NCI-H2171 (cell line): ENCODE measurements around the gene SMC6.

Source experiments
- DNase-seq: peaks from one replicate; lab custom pipeline; 2025; lab: John Stamatoyannopoulos, UW

The SMC6 gene

DNA sequence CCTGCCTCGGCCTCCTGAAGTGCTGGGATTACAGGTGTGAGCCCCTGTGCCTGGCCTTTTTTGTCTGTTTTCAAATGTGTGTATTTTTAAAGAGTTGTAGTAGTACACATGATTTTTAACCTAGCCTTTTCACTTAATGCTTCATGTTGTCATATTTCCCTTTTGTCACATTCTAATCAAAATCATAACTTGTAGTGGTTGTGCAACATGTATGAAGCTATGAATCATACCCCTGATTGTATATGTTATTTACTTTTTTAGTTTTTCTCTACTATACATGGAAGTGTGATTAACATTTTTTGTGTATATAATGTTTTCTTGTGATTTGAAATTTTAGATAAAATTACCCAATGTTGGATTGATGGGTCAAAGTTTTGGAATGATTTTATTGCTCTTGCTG lies 8.8 kb upstream of the SMC6 start:
- DNase-seq = no peak

DNA sequence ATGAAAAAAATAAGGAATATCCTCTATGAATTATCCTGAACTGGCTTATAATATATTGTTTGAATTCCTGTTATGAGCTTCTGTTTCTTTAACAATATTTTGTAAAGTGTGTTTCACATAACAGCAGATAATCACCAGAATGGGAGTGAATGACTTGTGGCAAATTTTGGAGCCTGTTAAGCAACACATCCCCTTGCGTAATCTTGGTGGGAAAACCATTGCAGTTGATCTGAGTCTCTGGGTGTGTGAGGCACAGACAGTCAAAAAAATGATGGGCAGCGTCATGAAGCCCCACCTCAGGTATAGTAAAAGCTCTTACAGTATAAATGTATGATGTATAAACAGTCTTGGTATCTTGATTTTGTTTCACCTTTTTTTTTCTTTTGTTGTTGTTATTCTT lies 6.2 kb upstream of the SMC6 start:
- DNase-seq = no peak

DNA sequence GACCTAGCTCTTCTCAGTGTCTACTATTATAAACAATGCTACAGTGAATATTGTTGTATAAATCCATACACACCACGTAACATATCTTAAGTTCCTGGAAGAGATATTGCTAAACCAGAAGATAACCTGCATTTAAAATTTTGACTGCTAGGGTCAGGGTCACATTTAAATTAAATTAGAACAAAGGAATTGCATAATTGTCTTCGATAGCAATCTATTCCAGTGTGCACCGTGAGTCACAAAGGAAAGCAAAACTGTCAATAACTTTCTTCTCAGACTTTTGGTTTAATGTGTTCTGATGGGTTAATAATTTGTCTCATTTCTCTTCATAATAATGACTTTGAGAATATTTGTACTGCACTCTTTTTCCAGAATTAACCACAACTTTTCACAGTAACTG lies 4.5 kb upstream of the SMC6 start:
- no peak for DNase-seq

DNA sequence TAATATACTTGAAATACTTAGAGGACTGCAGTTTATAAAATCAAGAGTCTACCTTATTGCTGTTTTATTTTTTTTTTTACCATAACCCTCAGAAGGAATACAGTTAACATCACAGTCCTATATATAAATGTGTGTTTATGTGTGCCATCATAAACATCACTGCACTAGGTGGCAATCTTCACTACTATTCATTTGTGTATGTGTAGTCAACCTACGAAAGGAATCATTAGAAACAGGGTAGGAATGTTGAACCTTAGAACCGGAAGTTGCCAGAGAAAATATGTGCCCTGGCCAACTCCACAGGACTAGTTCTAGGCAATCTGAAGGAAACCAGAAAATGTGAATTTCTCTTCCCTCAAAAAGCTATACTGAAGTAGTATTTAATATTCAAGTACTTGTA lies 3.7 kb upstream of the SMC6 start:
- no peak for DNase-seq

DNA sequence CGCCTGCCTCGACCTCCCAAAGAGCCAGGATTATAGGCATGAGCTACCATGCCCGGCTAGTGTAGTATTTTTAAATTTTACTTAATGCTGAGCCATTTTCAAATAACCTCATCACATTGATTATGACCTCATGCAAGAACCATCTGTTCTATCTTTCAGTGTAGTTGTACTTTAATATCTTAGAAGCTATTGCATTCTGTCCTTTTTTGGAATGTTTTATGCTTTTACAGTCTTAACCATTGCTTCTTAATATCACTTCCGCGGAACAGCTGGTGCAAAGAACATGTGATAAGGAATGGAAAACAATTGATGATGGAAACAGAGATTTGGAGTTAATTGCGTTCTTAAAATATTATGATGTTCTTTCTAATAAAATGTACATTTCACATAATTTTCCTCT lies 3.1 kb upstream of the SMC6 start:
- DNase-seq = no peak

DNA sequence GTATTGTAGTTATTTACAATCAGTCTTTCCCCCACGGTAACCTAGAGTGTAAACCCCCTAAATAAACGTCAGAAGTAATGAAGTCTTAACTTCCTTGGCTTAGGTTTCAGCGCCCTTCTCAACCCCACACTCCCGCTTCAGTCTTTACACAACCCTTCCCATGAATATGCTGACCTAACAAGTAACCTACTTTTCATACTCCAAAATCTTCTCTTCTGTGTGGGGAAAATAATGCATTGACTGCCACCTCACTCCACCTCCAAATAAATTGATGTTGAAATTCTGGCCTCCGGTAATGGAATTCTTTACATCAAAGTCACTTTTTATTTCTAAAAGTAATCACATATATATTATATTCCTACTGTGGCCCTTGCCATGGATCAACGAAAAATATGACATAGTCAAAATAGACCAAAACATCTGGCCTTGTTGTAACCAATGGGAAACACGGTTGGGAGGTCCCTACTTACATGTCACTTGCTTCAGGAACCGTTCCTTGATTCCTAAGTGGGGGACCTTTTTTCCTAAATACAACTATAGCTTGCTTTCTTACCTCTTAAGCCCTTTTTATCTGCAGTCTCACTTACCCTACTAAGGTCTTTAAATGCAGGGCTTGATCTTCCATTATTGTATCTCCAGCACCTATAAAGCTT lies 1.3 kb upstream of the SMC6 start:
- no peak for DNase-seq

DNA sequence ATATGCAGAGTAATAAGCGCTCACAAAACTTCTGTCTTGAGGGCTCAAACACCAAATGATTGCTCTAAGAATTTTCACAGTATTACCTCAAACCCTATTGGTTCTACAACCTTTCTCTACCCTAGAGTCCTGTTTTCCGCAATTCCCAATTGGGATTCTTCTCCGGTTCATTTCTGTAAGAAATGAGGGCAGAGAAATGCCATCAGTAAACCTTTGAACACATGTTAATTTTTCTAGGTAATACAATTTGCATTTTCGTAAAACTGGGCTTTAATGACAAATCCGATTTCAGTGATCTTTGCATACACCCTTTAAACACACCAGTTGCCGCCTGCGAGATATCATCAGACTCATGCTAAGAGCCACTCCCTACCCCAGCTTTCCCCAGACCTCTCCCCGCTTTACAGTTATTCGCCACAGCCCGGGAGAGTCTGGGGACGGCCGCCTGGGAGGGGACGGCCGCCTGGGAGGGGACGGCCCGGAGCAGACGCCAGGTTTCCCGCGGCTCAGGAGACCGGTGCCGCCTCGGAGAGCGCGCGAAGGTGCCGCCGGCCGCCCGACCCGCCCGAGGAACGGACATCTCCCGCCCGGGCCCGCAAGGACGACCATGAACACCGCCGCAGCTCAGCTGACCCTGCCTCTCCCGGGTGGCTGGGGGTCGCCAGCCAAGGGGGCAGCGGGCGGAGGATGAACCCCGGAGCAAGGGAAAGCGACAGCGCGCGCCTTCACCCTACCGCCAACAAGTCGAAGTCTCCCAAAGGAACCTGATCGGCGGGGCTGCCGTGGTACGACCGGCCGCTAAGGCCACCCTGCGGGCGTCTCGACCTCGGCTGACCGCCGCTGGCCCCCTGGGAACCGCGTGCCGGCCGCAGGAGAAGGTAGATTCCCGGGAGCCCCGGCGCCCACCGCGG lies 463 bp downstream of the SMC6 start:
- DNase-seq = peak; percentile 59

DNA sequence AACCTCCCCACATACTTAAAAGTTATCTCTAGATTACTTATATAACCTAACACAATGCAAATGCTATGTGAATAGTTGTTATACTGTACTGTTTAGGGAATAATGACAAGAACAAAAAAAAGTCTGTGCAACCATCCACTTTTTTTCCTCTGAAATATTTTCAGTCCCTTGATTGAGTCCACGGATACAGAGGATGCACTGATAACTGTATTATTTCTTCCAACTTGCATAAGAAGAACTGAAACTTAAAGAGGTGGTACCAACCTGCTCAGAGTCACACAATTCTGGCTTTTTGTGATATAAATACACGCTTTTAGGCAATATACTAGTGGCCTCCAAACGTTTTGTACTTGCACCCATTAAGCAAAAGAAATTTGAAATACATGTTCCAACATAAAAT lies 1.4 kb downstream of the SMC6 start:
- DNase-seq = no peak

DNA sequence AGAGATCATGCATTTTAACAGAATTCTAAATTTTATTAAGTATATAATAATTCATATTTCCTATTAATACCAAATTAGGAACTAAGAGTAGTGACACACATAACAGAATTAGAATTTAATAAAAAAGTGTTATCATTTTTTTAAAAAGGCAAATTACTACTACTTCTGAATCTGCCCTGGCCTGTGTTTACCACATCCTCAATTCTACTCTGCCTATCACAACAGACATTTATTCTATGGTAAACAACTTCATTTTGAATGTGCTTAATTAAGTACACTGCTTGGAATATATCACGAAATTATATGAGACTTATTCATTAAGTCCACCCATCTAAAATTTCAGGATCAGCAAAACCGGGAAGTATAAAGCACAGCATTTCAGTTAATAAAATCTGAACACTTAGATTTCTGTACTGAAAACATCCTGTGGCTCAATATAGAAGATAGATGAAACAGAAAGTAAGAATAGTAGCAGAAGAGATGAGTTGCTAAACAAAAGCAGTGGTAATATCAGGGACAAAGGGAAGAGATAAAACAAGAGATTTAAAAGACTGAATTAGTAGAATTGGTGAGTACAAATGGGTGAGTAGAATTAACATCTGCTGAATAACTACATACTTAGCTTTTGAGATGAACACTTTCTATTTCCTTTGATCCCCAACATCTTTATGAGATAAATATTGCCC lies 3.7 kb downstream of the SMC6 start:
- DNase-seq = no peak

DNA sequence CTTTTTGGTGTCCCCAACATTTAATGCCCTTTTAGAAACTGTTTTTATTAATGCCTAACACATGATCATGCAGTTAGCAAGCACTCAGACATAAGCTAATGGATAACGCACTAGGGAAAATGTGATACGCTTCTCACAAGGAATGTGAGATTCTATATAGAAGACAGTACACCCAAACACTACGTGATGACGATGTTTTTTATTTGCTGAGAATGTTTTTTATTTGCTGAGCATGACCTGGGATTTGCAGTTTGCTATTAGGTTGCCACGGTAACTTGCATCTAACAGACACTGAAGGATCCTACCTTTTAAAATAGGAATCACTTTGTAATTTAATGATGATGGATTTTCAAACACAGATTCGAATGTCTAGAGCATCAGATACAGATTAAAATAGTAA lies 4.9 kb downstream of the SMC6 start:
- no peak for DNase-seq

DNA sequence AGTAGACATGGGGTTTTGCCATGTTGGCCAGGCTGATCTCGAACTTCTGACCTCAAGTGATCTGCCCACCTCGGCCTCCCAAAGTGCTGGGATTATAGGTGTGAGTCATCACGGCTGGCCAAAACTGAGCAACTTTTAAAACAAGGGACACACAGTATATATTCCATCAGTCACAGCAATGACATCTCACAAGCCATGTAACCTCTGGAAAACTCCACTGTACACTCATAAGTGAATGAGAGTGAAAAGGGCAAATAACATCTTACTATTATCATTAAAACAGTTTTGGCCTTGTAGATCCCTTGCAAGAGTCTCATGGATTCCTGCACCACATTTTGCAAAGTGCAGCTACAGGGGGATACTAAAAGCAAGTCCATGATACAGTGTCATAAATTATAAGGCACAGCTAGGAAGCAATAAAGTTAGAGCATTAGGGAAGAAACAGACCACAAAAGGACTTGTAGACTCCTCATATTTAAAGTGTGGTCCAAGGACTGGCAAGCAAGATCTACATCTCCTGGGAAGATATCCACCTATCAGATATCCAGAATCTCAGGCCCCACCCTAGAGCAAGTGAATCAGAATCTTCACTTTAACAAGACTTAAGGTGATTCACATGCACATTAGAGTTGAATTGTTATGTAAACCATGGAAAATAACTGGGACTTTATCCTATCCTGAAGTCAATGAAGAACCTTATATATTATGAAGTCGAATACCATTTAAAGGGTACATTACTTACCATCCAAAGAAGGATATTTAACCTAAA lies 5.7 kb downstream of the SMC6 start:
- no peak for DNase-seq

DNA sequence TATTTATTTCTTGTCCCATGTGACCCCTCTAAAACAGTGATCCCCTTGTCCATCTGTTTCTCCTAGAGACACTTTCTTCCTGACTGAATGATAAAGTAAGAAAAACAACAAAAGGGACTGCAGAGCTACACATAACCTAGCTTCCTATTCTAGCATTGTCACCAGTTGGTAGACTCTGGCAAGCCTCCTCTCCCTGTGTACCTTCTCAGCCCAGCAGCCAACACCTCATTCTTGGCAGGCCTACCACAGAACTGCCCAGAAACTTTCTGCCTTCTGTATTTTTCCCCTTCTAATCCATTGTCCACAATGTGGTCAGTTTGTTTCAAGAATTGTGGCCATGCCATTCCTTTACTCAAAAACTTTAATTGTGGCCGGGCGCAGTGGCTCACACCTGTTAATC lies 13.4 kb downstream of the SMC6 start:
- no peak for DNase-seq

DNA sequence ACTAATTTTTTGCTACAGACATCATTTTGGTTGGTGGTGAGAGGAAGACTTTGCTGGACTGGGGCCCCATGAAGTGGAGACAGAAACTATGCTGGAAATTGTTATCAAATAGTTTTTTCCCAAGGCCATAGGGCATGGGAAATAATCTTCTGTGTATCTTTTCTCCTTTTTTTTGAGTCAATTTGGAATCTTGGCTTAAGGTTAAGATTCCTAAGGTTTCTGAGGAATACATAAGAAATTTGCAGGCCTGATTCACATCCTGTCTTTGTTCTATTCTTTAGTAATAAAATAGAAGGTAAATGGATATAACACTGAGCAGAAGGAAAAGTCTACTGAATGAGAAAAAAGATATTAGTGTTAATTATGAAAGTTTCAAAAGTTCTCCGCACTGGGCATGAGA lies 16.6 kb downstream of the SMC6 start:
- no peak for DNase-seq

DNA sequence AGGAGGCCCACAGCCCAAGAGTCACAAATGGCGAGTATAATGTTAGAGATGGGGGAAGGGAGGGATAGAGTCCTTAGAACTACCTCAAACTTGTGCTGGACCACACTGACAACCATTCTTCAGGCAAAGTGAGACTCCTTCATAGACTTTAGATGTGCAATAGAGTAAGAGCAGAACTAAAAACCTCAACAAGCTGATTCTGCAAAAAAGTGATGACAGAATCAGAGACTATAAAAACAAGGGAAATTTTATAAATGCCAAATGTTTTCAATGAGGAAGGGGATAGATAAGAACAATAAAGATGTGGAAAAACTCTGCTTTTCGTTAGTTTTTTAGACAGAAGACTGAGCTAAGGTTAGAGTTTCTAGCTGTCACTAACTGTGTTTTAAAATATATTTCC lies 17.7 kb downstream of the SMC6 start:
- no peak for DNase-seq

DNA sequence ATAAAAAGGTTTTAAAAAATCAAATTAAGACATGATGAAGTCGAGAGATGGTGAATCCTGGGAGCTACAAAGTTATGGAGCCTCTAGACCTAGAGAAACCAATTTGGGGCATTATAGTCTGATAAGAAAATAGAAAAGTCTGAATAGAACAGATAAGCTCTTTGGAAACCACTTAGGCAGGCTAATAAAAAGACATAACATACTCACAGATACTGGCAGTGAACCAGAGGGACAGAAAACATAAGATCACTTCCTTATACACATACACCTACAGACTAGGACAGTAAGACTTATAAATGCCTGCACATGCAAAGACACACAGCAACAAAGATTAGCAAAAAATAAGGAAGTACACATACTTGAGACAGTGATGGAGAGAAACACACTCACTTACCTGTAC lies 20.0 kb downstream of the SMC6 start:
- DNase-seq = no peak

DNA sequence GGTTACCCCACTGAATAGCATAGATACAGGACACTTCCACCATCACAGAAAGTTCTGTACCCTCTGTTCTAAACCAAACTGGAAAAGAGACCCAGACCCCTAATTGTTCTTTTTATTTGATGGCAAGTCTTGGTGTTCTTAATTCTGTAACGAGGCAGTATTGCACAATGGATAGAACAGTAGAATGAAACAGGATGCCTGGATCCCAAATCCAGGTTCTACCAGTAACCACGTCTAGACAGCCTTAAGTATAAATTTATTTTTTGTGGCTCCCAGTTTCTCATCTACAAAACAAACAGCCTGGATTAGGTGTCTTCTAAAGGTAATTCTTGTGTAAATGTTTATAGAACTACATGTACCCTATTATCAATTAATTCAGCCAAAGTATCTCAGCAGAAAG lies 23.7 kb downstream of the SMC6 start:
- no peak for DNase-seq

DNA sequence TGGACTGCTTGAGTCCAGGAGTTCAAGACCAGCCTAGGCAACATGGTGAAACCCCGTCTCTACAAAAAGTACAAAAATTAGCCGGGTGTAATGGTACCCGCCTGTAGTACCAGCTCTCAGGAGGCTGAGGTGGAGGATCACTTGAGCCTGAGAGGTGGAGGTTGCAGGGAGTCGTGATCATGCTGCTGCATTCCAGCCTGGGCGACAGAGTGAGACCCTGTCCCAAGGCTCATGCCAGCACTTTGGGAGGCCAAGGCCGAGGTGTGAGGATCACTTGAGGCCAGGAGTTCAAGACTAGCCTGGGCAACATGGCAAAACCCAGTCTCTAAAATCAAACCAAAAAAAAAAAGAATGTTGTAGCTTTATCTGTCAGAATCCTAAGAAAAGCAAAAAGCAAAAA lies 25.4 kb downstream of the SMC6 start:
- no peak for DNase-seq

DNA sequence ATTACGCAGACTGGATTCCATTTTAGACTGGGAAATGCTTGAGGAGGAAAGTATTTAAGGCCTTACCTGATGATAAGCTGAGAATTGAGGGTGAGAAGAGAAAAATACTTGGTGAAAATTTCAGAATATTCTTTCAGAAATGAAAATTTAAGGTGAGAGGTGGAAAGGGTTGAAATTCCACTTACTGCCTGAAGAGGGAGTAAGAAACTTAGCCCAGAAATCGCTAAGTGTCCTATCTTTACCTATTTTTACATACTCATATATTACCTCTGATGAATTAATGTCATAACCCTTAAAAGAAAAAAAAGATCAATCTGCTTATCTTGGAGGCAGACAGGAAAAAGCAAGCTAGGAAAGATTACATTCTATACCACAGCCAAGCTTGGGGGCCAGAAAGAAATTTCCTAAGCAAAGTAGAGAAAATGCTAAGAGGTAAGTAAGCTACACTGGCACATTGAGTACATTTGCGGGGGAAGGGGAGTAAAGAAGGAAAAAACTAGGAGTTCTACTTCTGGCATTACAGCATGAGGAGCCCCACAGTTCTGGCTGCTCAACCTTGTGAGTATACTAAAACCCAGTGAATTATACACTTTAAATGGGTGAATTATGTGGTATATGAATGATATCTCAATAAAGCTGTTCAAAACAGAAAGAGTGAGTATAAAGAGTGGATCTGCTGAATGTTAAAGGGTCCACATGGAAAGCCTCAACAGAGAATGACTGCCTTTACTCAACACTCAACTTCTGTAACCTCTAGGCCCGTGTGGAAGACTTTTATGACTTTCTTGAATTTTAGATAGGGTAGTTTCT lies 33.8 kb downstream of the SMC6 start:
- DNase-seq = no peak

DNA sequence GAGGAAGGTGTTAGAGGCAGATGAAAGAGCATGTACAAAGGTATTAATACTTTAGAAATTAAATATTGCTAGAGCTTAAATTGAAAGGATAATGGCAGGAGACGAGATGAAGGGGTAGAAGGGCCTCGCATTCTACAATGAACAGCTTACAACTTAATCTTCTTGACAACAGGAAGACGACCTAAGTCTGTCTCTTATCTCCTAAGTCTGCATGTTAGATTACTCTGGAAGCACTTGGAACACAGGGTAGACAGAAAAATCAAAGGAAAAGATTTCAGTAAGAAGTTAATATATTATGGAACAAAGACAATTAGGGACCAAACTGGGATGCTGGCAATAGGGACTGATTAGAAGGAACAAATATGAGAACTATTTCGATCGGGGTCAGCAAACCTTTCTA lies 34.9 kb downstream of the SMC6 start:
- no peak for DNase-seq

DNA sequence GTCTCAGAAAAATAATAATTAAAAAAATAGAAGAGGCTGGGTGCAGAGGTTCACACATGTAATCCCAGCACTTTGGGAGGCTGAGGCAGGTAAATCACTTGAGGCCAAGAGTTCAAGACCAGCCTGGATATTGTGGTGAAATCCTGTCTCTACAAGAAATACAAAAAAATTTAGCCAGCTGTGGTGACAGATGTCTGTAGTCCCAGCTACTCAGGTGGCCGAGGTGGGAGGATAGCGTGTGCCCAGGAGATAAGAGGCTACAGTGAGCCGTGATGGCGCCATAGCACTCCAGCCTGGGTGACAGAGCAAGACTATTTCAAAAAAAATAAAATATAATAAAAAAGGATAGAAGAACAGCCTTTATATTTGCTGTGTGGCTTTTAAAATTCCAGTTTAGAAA lies 35.9 kb downstream of the SMC6 start:
- DNase-seq = no peak

DNA sequence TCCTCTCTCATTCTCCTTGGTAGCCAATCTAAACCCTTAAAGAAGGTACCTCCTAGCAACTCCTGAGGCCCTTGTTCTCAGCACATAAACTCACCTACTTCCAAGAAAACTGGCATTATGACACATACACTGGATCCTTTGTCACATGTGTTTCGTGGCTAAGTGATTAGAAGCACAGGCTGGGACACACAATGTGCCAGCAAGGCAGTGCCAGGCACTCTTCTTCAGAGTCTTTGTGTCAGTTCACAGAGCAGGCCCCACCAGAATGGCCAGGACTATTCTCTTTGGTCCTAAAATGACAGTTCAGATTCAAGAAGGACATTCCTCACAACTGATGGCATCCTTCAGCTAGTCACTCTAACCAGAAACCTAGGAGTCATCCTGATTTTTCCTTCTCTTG lies 40.3 kb downstream of the SMC6 start:
- DNase-seq = no peak
